HG02970 (cell line): ENCODE data around the gene PRKN.

ENCODE experiments used
- ATAC-seq: cut with Tn5 transposase; IDR thresholded peaks from one replicate; pipeline ENCODE4 v1.9.1; 2021; ENCODE audit warnings: mild to moderate bottlenecking, moderate library complexity, moderate number of reproducible peaks; ENCODE audit not compliant: unreplicated experiment, low FRiP score

PRKN gene

DNA sequence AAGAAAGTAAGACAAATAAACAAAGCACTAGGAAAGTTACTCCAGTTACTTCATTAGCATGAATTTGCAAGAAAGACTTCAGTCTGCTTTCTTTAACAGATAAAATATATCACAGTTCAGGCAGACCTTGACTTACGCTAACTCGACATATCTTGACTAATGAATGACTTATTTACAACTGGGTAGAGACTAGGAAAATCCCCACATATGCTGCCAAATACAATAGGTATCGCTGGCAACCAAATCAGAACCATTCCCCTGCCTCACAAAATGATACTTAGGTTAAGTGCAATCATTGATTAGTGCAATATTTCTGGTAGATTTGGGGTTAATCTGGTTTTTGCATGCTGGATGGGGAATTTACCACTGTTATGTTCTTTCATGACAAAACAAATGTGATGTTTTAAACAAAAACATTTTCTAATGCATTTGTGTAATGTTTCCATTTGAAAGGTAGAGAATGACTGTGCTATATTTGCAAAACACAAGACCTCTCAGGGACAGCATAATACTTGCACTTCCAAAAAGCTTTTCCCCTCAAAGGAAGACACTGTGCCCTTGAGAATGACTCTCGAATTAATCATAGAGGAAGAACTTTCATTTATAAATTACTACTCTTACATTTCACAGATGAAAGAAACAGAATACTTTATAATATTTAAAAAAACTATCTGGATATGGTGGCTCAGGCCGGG lies 101.6 kb downstream of the PRKN start:
- ATAC-seq, result no peak

GRCh38 chr6:162622572-162622971 lies 105.0 kb downstream of the PRKN start:
- ATAC-seq, result no peak

DNA sequence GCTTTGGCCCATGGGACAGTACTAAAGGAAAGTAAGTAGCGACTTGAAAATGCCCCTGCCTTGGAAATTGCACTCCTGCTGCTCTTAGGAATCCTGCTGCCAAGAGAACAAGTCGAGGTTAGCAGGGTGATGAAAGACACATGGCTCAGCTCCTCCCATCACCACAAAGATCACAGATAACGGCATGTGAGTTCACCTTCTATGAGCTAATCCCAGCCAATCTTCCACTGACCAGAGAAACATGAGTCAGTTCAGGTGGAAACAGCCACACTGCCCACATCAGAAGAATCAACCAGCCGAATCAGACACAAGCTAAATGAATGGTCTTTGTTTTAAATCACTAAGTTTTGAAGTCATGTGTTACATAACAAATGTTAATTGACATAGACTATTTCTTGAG lies 106.3 kb downstream of the PRKN start:
- ATAC-seq, result no peak

- no peak for ATAC-seq
Measured at GRCh38 chr6:162620073-162620472, 107.5 kb downstream of the PRKN start.

DNA sequence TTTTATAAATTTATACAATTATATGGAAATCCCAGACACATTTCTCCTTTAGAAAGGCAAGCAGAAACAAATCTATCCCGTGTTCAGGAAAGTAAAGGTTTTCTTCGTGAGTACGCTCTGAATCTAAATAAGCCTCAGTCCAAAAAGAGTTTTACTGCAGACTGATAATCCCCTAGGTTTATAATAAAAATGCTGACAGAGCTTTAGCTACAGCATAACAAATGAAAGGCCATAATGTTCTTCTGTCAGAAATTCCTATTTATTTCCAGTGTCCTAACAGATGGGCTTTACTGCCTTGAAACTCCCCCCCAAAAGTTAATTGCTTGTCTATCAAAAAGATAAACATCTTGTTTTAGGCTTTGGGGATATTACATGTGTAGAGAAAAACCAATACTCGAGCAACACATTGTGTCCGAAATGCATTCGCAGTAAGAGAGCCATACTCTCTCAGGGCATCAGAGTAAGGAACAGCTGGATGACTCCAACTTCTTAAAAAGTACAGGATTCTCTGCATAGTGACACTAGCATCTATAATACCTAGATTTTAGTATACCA lies 109.0 kb downstream of the PRKN start:
- ATAC-seq, result no peak

DNA sequence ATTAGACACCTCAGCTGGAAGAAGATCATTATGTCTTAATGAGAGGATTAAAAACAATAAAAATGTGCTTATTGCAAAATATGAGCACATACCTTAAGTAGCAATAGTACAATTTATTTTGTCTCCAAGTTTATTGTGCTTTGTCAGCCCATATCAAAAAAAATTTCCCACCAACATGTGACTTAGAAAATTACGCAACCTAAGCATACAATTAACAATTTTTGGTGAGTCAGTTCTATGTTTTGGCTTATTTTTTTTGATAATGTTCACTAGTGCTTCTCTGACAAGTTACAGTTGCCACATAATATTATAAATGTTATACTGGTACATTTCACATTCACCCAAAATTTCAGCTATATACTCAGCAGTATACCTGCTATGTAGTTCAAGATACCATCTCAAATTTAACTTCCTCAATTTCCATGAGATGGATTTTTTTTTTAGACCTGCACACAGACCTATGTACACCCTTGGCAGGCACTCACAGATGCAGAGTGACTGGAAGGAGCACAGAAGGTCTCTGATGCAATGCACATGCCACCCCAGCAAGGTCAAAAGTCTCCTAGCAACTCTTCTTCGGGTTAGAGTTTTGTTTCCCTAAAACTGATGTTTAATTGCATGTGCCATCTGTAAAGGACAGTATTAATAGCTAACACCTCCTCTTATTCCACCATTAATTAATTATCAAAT lies 112.4 kb downstream of the PRKN start:
- ATAC-seq, result no peak

- no peak for ATAC-seq
Measured at GRCh38 chr6:162613310-162613709, 114.3 kb downstream of the PRKN start.

DNA sequence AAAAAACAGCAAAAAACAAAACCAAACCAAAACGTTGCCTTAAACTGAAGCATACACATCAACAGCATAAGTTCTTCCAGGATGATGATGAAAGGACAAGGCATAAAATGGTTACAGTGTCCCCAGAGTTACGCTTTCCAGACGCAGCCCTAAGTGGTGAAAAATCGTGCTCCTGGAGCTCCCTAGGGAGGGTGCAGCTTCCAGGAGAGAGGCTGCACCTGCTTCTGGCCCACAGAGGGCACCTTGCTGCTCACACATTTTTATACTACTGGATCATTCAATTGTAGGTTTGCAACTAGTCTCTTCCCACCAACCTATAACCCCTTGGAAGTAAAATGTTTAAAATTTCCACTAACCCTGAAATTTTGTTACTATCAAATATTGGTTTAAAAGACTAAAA lies 115.0 kb downstream of the PRKN start:
- ATAC-seq, result no peak

- ATAC-seq, result no peak
Measured at GRCh38 chr6:162610351-162610750, 117.2 kb downstream of the PRKN start.

- no peak for ATAC-seq
Measured at GRCh38 chr6:162605881-162606280, 121.7 kb downstream of the PRKN start.

DNA sequence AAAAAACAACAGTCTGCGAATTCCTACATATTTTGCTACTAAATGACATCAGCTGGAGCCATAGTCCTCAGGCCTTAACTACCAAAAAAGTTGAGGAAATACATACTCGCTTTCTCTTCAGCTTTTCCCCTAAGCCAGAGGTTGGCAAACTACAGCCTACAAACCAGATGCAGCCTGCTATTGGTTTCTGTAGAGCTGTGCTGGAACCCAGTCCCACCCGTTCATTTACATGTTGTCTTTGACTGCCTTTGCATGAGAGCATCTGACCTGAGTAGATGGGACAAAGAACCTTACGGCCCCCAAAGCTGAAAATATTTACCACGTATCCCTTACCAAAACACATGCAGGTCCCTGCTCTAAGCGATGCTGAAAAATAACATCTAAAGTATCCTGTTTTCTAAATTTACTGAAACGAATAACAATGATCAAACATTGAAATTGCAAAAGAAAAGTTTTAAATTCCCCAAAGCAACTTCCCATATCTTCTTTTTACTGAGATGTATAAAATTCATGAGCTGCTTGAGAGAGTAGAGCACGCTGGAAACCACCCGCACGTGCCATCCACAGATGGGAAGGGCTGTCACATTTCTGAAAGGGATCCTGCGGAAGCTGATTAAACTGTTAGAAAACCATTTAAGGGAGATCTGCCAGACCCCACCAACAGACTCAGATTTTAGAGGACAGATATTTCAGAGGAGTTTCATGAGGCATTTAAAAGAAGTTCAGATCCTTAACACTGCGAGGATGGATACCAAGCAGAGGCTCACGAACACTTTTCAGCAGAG lies 124.1 kb downstream of the PRKN start:
- ATAC-seq, result no peak

DNA sequence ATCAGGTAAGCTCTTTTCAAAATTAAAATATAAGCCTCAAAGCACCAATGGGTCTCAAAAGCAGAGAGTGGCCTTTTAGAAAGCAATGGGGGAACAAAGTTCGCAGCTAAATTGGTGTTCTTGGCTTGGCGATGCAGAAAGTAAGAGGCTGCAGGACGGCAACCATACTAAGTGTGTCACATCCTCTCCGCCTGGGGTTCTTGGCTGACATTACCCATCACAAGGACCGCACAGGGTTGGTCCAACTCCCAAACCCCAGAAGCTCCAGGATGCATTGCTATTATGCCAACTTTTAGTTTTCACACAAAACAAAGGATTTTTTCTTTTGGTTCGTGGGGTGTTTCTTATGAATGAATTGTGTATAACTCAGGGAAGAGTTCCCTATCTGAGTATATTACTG lies 124.8 kb downstream of the PRKN start:
- no peak for ATAC-seq

DNA sequence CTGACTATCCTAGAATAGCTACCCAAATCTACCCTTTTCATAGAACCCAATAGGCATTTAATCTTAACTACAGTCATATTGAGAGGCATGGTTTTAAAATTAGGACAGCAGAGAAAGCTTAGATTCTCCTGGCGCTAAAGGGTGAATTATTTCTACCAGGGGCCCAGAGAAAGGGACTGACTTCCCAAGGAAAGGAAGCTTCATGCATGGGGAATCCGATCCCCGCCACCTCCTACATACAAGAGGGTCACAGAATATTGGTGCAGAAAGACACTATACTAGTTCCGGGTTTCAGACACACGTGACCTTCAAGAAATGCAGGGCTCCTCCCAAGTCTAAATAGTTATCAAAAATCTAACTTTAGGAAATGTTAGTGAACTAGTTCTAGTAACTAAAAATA lies 130.9 kb downstream of the PRKN start:
- ATAC-seq, result no peak

DNA sequence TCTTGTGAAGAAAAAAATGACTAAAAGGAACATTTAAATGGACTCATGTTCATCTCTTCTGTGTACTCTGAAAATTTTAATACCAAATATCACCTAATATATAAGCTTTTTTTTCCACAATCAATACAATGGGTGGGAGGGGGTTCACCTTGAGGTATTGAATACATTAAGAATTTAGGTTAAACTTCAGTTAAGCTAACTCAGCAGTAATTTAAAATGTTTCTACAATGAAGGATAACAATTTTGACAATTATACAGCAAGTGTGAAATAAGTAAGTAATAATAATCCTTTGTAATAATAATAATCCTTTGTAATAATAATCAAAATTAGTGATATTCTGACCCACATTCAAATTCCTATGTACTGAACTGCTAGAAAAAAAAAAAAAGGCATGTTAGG lies 136.0 kb downstream of the PRKN start:
- no peak for ATAC-seq

- ATAC-seq, result no peak
Measured at GRCh38 chr6:162581988-162582780, 145.4 kb downstream of the PRKN start.

GRCh38 chr6:162580619-162581018 lies 146.9 kb downstream of the PRKN start:
- ATAC-seq, result no peak

DNA sequence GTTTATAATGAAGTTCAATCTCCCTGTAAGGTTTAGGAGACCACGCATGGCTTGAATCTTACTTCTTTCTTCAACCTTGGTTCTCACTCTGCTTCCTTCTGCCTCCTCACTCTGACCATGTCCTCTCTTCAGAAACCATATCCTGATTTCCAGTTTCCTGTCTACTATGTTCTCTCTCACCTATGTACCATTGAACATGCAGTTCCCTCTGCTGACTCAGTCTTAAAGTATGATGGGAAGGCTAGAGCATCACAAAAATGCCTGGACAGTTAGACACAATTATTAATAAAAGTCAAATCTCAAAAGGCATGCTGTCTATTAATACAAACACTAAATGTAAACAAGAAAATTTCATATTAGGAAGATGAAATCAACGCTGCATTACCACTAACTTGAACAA lies 151.6 kb downstream of the PRKN start:
- no peak for ATAC-seq

DNA sequence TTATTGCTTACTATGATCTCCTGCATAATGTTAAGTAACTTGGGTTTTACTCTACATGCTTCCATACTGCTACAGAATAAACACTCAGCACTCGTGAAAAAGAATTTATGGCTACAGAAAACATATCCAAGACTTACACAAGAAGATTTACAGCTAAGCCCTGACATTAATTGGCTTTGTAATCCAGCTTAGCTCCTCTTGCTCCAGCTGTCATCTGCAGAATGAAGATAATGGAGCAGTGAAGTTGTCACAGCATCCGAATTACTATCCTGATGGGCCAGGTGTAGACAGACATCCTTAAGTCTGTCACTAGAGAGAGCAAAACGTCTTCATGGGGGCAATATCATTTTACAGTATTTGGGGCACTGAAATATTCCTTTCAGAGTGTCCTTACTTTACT lies 155.3 kb downstream of the PRKN start:
- ATAC-seq, result no peak

DNA sequence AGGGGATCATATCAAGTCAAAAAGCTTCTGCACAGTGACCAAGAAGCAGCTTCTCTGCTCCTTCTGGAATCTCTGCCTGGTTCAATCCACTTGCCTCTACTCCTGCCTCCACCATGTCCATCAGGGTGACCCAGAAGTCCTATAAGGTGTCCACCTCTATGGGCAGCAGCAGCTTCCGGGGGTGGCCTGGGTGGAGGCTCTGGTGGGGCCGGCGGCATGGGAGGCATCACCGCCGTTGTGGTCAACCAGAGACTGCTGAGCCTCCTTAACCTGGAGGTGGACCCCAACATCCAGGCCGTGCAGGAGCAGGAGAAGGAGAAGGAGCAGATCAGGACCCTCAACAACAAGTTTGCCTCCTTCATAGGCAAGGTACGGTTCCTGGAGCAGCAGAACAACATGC lies 159.3 kb downstream of the PRKN start:
- ATAC-seq, result no peak

GRCh38 chr6:162562041-162562440 lies 165.5 kb downstream of the PRKN start:
- no peak for ATAC-seq
